Measurements from ENCODE around the gene DPYSL4. TPM values are rescaled to one million over a fixed set of nuclear protein-coding genes. Genes with fewer than 3 reads are reported as not detected.

Gene DPYSL4
- total and polyA plus RNA-seq, 2 of the 13 experiments (the other 11 are each of a cell fraction or from before 2014, with no cell fraction given), result 0.84 to 1.2 TPM

- intact Hi-C loops (cut with micrococcal nuclease; ENCODE audit: unreplicated experiment), result no loop called here
- no peak for FAIRE-seq
- Histone ChIP-seq H3K36me3 (replicated peaks in 1 of 2; ENCODE audit: control insufficient read depth in 1 of 2, insufficient read depth in 2 of 2, low read length in 2 of 2) (no peaks in the 10 kb centered on the region), H3K27me3 (ENCODE audit: control insufficient read depth in 1 of 2, insufficient read depth in 2 of 2, low read length in 2 of 2) (peaks cover 0 to 17% of the 10 kb centered on the region in 2 experiments; a peak in 3 of 5 replicates), H3K9me3 (ENCODE audit: low read length) (no peaks in the 10 kb centered on the region), H3K4me1 (ENCODE audit: insufficient read depth, low read length) (peaks cover 11% of the 10 kb centered on the region), H2AFZ (ENCODE audit: low read length) (no peak overlapping the region), H3K4me3 (replicated peaks in 1 of 3; ENCODE audit: insufficient read depth in 1 of 3, low read depth in 2 of 3, low read length in 3 of 3) (no peak overlapping the region), H4K20me1 (ENCODE audit: insufficient read depth, low read length) (no peaks in the 10 kb centered on the region), H3K27ac (ENCODE audit: extremely low read length, insufficient read depth, low read length) (no peak overlapping the region), H3K9ac (ENCODE audit: insufficient read depth, low read depth, low read length) (no peak overlapping the region), H3K79me2 (ENCODE audit: insufficient read depth, low read length) (no peaks in the 10 kb centered on the region), H3K4me2 (ENCODE audit: low read depth, low read length) (no peak overlapping the region)
- WGBS (ENCODE audit: low lambda C conversion rate), result 28% methylated on average over 7 of the region's 12 CpGs
- no peak for ATAC-seq
- no TSS peak for BruUV-seq (replicated peaks)
- DNase-seq (ENCODE audit: low spot score), result no peak
- in situ Hi-C loops (cut with HindIII; ENCODE audit: extremely low pct_ligation_motif_present, low pct_unique_long_range_greater_than_20kb), result no loop called here
- ChIA-PET CTCF (ENCODE audit: low intra/inter-chr PET ratio, low total read pairs) (no interaction called here), POLR2A (no interaction called here)
- no peak for TF ChIP-seq ZNF367 (CRISPR knock-in tag; IDR thresholded peaks at IDR 0.05; ENCODE audit: borderline replicate concordance)
- no peak for TF ChIP-seq PATZ1 (CRISPR knock-in tag; IDR thresholded peaks at IDR 0.05)
- no peak for TF ChIP-seq NFIC (IDR thresholded peaks at IDR 0.05; ENCODE audit: low read length)
- TF ChIP-seq NCOA5 (CRISPR knock-in tag; IDR thresholded peaks at IDR 0.05), result no peak
- TF ChIP-seq STAT5B (CRISPR knock-in tag; IDR thresholded peaks at IDR 0.05), result no peak
- TF ChIP-seq ZNF672 (CRISPR knock-in tag; IDR thresholded peaks at IDR 0.05), result no peak
- TF ChIP-seq ELF3 (CRISPR knock-in tag; IDR thresholded peaks at IDR 0.05), result no peak
- TF ChIP-seq KLF15 (CRISPR knock-in tag; IDR thresholded peaks at IDR 0.05; ENCODE audit: borderline replicate concordance), result no peak
- TF ChIP-seq NONO (IDR thresholded peaks at IDR 0.05), result no peak
- TF ChIP-seq NONO (CRISPR knock-in tag; conservative IDR thresholded peaks at IDR 0.05), result no peak
- TF ChIP-seq MTA1 (CRISPR knock-in tag; IDR thresholded peaks at IDR 0.05; ENCODE audit: borderline replicate concordance), result no peak
- TF ChIP-seq NFYC (CRISPR knock-in tag; IDR thresholded peaks at IDR 0.05), result no peak
- no peak for TF ChIP-seq ZNF543 (CRISPR knock-in tag; IDR thresholded peaks at IDR 0.05)
- TF ChIP-seq, protein P1, sequence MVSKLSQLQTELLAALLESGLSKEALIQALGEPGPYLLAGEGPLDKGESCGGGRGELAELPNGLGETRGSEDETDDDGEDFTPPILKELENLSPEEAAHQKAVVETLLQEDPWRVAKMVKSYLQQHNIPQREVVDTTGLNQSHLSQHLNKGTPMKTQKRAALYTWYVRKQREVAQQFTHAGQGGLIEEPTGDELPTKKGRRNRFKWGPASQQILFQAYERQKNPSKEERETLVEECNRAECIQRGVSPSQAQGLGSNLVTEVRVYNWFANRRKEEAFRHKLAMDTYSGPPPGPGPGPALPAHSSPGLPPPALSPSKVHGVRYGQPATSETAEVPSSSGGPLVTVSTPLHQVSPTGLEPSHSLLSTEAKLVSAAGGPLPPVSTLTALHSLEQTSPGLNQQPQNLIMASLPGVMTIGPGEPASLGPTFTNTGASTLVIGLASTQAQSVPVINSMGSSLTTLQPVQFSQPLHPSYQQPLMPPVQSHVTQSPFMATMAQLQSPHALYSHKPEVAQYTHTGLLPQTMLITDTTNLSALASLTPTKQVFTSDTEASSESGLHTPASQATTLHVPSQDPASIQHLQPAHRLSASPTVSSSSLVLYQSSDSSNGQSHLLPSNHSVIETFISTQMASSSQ (IDR thresholded peaks at IDR 0.05; ENCODE audit: low read depth), result no peak
- TF ChIP-seq, protein P1 (CRISPR knock-in tag; IDR thresholded peaks at IDR 0.05; ENCODE audit: borderline replicate concordance), result no peak
- no peak for TF ChIP-seq ZNF280B (CRISPR knock-in tag; IDR thresholded peaks at IDR 0.05; ENCODE audit: borderline replicate concordance)
- no peak for TF ChIP-seq ELK4 (CRISPR knock-in tag; IDR thresholded peaks at IDR 0.05; ENCODE audit: borderline replicate concordance)
- TF ChIP-seq ZFP1 (CRISPR knock-in tag; IDR thresholded peaks at IDR 0.05), result no peak
Observed at GRCh38 chr10:132162021-132162531, 24.7 kb upstream of the DPYSL4 start.
